Left lung (tissue), 10 donors: ENCODE measurements around the gene CCDC54. TPM values are rescaled to one million over a fixed set of nuclear protein-coding genes. Genes with fewer than 3 reads are reported as not detected.

Experiments
- ATAC-seq: fragments of 200-7000 bp; cut with Tn5 transposase; one replicate; pipeline ENCODE4 v1.9.1; 2020; ENCODE audit warnings: moderate library complexity
- DNase-seq, 4 donors: peaks; one replicate each; pipeline ENCODE4 v3.0.0-alpha.2; 2013 to 2020
- H3K27ac ChIP-seq, 2 donors: fragments of 200-600 bp; sonication (generic) in 1 of 2; one replicate each; pipeline versions ENCODE4 v1.5.0 to v1.8.0; 2020 to 2021
- H3K27me3 ChIP-seq, 2 donors: fragments of 200-600 bp; sonication (generic) in 1 of 2; one replicate each; pipeline versions ENCODE4 v1.5.0 to v1.8.0; 2020 to 2021
- H3K36me3 ChIP-seq, 2 donors: fragments of 200-600 bp; sonication (generic) in 1 of 2; one replicate each; pipeline versions ENCODE4 v1.5.0 to v1.8.0; 2020 to 2021
- H3K4me1 ChIP-seq, 2 donors: fragments of 200-600 bp; one replicate each; pipeline ENCODE4 v1.8.0; 2021
- H3K4me3 ChIP-seq, 2 donors: fragments of 200-600 bp; sonication (generic) in 1 of 2; one replicate each; pipeline versions ENCODE4 v1.5.0 to v1.8.0; 2020 to 2021; ENCODE audit warnings: mild to moderate bottlenecking in 1 of 2
- H3K9me3 ChIP-seq, 2 donors: fragments of 200-600 bp; sonication (generic) in 1 of 2; one replicate each; pipeline versions ENCODE4 v1.5.0 to v1.8.0; 2020 to 2021
- intact Hi-C, 2 donors: fragments of 100-400 bp; cut with DNase I; formaldehyde crosslinking; loops; one replicate each; pipeline versions ENCODE4 v1.11.2 to v1.14.2; 2022
- polyA plus RNA-seq, 6 donors: library from polyadenylated mRNA; unstranded; fragments of 120-200 nt; gene quantifications; one replicate each; pipeline ENCODE4 v1.2.1, GENCODE V29; 2013; ENCODE audit not compliant: insufficient read length in 6 of 6
- total RNA-seq, 2 donors: library from RNA; stranded (reverse); fragmentation: NEBNext Ultra II Directional; extraction: Animal tissue kit (Norgen Biotek cat#: 25700); gene quantifications; one replicate each; pipeline ENCODE4 v1.2.1, GENCODE V29; 2021
- TF ChIP-seq, protein P1 (sequence below), 2 donors: fragments of 200-600 bp; sonication (generic) in 1 of 2; IDR thresholded peaks; one replicate each; pipeline versions ENCODE4 v1.5.0 to v1.8.0; 2021; ENCODE audit warnings: antibody characterized with exemption in 2 of 2
- donor health status: DM: no; HTN: yes; CAD: no.
- donor health status: DM: no; HTN: no; CAD: no.

CCDC54 gene
- total and polyA plus RNA-seq, 8 donors, result 0.13 to 0.18 (median 0.15) TPM; not detected in 4

DNA sequence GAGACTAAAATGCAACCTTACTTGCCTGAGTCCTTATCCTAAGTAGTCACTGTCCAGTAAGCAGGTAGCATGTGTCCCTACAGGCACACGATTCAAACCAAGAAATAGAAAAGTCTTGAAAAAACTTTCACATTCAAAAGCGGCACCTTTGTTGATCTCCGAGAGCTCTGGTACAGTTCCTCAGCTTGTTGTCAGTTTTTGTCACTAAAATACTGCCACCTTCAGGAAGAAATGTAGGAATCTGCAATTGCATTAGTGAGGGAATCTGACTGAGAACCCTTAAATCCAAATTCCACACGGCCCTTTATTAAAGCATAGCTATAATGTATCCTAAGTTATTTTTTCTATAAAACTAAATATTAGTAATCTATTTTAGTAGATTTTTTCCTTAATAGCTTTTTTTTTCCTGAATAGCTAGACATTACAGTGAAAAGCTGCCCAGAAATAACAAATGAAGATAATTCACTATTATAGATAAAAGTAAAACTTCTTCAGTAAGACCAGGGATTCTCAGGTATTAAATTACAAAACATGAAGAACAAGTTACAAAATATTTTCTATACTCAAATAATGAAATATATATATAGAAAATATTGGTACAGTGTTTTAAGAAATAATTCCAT, 44.0 kb downstream of the CCDC54 start:
- H3K4me1 ChIP-seq, result peaks cover 0 to 4% of the 10 kb centered on the region in 2 donors
- intact Hi-C loops, result no loop called here
- TF ChIP-seq, protein P1, sequence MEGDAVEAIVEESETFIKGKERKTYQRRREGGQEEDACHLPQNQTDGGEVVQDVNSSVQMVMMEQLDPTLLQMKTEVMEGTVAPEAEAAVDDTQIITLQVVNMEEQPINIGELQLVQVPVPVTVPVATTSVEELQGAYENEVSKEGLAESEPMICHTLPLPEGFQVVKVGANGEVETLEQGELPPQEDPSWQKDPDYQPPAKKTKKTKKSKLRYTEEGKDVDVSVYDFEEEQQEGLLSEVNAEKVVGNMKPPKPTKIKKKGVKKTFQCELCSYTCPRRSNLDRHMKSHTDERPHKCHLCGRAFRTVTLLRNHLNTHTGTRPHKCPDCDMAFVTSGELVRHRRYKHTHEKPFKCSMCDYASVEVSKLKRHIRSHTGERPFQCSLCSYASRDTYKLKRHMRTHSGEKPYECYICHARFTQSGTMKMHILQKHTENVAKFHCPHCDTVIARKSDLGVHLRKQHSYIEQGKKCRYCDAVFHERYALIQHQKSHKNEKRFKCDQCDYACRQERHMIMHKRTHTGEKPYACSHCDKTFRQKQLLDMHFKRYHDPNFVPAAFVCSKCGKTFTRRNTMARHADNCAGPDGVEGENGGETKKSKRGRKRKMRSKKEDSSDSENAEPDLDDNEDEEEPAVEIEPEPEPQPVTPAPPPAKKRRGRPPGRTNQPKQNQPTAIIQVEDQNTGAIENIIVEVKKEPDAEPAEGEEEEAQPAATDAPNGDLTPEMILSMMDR (IDR thresholded peaks at IDR 0.05), result peak; percentile 62 to 67
- H3K4me3 ChIP-seq, result no peak overlapping the region
- DNase-seq (peak in 2 of 4 donors; percentile 60 to 68), ATAC-seq (peak; percentile 88)
- no peak overlapping the region for H3K27ac ChIP-seq
- no peaks in the 10 kb centered on the region for H3K36me3 ChIP-seq
- H3K9me3 ChIP-seq, result no peaks in the 10 kb centered on the region
- no peaks in the 10 kb centered on the region for H3K27me3 ChIP-seq

DNA sequence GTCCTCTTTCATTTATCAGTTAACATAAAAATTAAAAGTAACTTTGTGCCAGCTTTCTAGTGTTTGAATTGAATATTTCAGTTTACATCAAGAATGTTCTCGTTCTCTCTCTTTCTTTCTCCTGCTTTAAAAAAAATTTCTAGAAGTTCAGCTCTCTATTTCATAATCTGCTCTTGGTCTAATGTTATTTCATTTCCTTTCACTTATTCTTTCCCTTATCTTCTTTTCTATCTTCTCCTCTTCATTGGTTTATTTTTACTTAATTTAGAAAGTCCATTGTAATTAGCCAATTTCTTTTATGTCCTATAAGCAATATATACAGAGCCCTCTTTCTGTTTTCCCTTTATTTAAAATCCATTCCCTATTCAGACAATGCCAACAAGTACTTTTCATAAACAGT, 44.6 kb downstream of the CCDC54 start:
- Histone ChIP-seq H3K9me3 (no peaks in the 10 kb centered on the region), H3K4me1 (peaks cover 0 to 4% of the 10 kb centered on the region in 2 donors), H3K36me3 (no peaks in the 10 kb centered on the region), H3K27ac (no peak overlapping the region), H3K27me3 (no peaks in the 10 kb centered on the region), H3K4me3 (no peak overlapping the region)
- intact Hi-C loops, result no loop called here
- DNase-seq (no peak), ATAC-seq (no peak)
- TF ChIP-seq, protein P1 (IDR thresholded peaks at IDR 0.05), result no peak

DNA sequence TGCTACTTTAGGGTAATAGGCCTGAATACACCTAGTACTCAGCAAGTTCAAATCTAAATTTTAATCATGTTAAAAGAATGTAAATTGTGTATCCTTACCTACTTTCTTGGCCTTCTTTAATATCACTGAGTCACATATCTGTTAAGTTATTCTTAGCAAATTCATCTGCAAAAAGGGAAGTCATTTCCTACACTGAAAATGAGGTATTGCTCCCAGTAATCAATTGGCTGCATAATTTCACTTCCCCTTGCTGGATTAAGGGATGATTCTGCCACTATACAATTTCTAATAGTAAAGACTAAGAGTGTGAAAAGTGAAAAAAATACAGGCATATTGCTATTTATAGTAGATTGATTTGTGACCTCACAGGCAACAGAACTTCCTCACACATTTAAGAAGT, 47.8 kb downstream of the CCDC54 start:
- Histone ChIP-seq H3K9me3 (no peaks in the 10 kb centered on the region), H3K4me3 (no peak overlapping the region), H3K36me3 (no peaks in the 10 kb centered on the region), H3K27me3 (peaks cover 0 to 11% of the 10 kb centered on the region in 2 donors), H3K4me1 (peaks cover 3 to 4% of the 10 kb centered on the region in 2 donors), H3K27ac (no peak overlapping the region)
- TF ChIP-seq, protein P1 (IDR thresholded peaks at IDR 0.05), result no peak
- DNase-seq (no peak), ATAC-seq (no peak)
- intact Hi-C loops, result no loop called here

DNA sequence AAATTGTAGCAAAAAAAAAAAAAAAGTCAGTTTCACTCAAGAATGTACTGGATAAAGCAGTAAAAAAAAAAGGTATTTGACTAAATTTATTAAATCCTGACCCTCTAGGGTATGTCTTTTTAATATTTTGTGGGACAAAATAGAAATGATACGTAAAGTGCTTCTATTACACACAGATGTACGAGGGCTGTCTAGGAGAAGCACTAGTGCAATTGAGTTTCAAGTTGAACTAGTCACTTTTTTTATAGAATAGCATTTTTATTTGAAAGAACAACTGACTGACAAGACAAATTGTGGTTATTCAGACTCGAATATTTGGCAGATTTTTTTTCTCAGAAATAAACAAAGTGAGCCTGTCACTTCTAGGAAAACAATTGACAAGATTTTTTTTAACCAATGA, 49.0 kb downstream of the CCDC54 start:
- peaks cover 7 to 14% of the 10 kb centered on the region in 2 donors for H3K4me1 ChIP-seq
- no peak for ATAC-seq
- TF ChIP-seq, protein P1 (IDR thresholded peaks at IDR 0.05), result no peak
- no peak overlapping the region for H3K4me3 ChIP-seq
- no peaks in the 10 kb centered on the region for H3K36me3 ChIP-seq
- DNase-seq, result no peak
- no peak overlapping the region for H3K27ac ChIP-seq
- H3K27me3 ChIP-seq, result peaks cover 0 to 21% of the 10 kb centered on the region in 2 donors
- no peaks in the 10 kb centered on the region for H3K9me3 ChIP-seq
- intact Hi-C loops, result no loop called here

Other genes starting within 250 kb of the CCDC54 start
- 10 to 100 TPM; 44.3 to 58.6 TPM for gene BBX, start 145.5 kb downstream of the CCDC54 start, total RNA-seq
- gene BBX, start 145.5 kb downstream of the CCDC54 start, polyA plus RNA-seq, result 10 to 100 TPM; 43.0 to 67.1 (median 53.3) TPM